GM12873 (cell line): ENCODE results near the gene APLP1.

Source experiments
- CTCF ChIP-seq: IDR thresholded peaks from 2 replicates; pipeline ENCODE4 v1.5.1; 2012; ENCODE audit warnings: low read depth, mild to moderate bottlenecking, moderate library complexity, low read length, control low read depth; ENCODE audit not compliant: insufficient read depth; ENCODE audit errors: missing control alignments

The APLP1 gene

GRCh38 chr19:35879068-35879467 lies 10.7 kb downstream of the APLP1 start:
- TF ChIP-seq CTCF, result no peak

- TF ChIP-seq CTCF, result no peak
Measured at GRCh38 chr19:35879770-35880317, 11.5 kb downstream of the APLP1 start.

- TF ChIP-seq CTCF, result peak; percentile 42
Measured at GRCh38 chr19:35882114-35882832, 13.9 kb downstream of the APLP1 start.

GRCh38 chr19:35883882-35884281 lies 15.5 kb downstream of the APLP1 start:
- no peak for TF ChIP-seq CTCF

GRCh38 chr19:35885225-35885738 lies 16.9 kb downstream of the APLP1 start:
- TF ChIP-seq CTCF, result no peak

- no peak for TF ChIP-seq CTCF
Measured at GRCh38 chr19:35885904-35886303, 17.5 kb downstream of the APLP1 start.

GRCh38 chr19:35887197-35887596 lies 18.8 kb downstream of the APLP1 start:
- no peak for TF ChIP-seq CTCF
